Ascending aorta (tissue), 2 donors: ENCODE measurements around the gene TRAPPC3L. TPM values are rescaled to one million over a fixed set of nuclear protein-coding genes. Genes with fewer than 3 reads are reported as not detected.

Source experiments
- DNase-seq, 2 donors: peaks; one replicate each; pipeline ENCODE4 v3.0.0-alpha.2; 2019; ENCODE audit warnings: low spot score in 2 of 2
- H3K27ac ChIP-seq, 2 donors: fragments of 200-600 bp; sonication (generic); one replicate each; pipeline ENCODE4 v1.5.1; 2016 to 2017; ENCODE audit warnings: mild to moderate bottlenecking in 1 of 2
- H3K27me3 ChIP-seq: fragments of 200-600 bp; sonication (generic); one replicate; pipeline ENCODE4 v1.5.1; 2017
- H3K36me3 ChIP-seq, 2 donors: fragments of 200-600 bp; sonication (generic); one replicate each; pipeline ENCODE4 v1.5.1; 2016
- H3K4me1 ChIP-seq, 2 donors: fragments of 200-600 bp; sonication (generic); one replicate each; pipeline ENCODE4 v1.5.1; 2016 to 2017; ENCODE audit warnings: mild to moderate bottlenecking in 1 of 2
- H3K4me3 ChIP-seq, 2 donors: fragments of 200-600 bp; sonication (generic); one replicate each; pipeline ENCODE4 v1.5.1; 2016 to 2017; ENCODE audit warnings: mild to moderate bottlenecking in 1 of 2
- H3K9me3 ChIP-seq, 2 donors: fragments of 200-600 bp; sonication (generic); one replicate each; pipeline ENCODE4 v1.5.1; 2016
- intact Hi-C: fragments of 100-400 bp; cut with DNase I; formaldehyde crosslinking; loops from one replicate; pipeline ENCODE4 v1.15.1; 2023
- total RNA-seq: library from RNA; depleted of rRNA; stranded (reverse); fragments of >200 nt; gene quantifications from one replicate; pipeline ENCODE4 v1.1.0, GENCODE V29; 2016
- TF ChIP-seq, protein P1 (sequence below), 3 experiments: fragments of 200-600 bp in 2 of 3; fragments of 450-650 bp in 1 of 3; sonication (generic) in 2 of 3; IDR thresholded peaks; one replicate each; pipeline ENCODE4 v1.5.1; 2016 to 2019; ENCODE audit warnings: antibody characterized with exemption in 3 of 3, mild to moderate bottlenecking in 1 of 3, moderate library complexity in 1 of 3

TRAPPC3L gene
- total RNA-seq, 1 donor from 2014 or later = not detected

DNA sequence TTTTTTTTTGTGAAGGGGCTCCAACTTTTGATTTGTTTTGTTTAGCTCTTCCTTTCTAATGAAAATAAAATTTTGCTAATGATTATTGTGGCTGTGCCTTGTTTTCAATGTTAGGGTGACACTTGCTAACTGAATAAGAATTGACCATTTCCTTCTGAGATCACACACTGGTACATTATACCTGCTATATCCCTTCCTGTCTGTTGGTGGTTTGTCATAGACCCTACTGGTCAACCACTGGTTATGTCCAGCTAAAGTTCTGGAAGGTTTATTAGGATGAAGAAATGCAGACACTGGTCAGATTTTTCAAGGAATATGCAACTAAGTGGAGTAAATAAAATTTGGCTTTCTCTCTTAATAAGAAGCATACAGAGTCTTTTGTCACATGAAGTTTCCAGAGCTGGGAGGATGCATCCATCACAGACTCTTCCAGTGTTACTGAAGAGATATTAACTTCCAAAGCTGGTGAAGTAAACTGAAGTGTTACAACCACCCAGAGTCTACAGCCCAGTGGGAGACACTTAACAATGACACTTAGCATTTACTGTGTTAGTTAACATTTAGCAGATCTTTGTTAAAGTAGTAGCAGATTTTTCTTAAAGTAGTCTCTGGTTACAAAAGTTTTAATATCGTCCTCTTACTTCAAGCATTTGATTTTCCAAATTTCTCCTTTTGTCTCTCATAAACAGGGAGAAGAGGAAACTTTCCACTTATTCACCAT lies 53.7 kb downstream of the TRAPPC3L start:
- Histone ChIP-seq H3K4me3 (no peak overlapping the region), H3K9me3 (no peaks in the 10 kb centered on the region), H3K36me3 (no peaks in the 10 kb centered on the region), H3K27me3 (no peaks in the 10 kb centered on the region), H3K4me1 (no peaks in the 10 kb centered on the region), H3K27ac (no peak overlapping the region)
- TF ChIP-seq, protein P1, sequence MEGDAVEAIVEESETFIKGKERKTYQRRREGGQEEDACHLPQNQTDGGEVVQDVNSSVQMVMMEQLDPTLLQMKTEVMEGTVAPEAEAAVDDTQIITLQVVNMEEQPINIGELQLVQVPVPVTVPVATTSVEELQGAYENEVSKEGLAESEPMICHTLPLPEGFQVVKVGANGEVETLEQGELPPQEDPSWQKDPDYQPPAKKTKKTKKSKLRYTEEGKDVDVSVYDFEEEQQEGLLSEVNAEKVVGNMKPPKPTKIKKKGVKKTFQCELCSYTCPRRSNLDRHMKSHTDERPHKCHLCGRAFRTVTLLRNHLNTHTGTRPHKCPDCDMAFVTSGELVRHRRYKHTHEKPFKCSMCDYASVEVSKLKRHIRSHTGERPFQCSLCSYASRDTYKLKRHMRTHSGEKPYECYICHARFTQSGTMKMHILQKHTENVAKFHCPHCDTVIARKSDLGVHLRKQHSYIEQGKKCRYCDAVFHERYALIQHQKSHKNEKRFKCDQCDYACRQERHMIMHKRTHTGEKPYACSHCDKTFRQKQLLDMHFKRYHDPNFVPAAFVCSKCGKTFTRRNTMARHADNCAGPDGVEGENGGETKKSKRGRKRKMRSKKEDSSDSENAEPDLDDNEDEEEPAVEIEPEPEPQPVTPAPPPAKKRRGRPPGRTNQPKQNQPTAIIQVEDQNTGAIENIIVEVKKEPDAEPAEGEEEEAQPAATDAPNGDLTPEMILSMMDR (IDR thresholded peaks at IDR 0.05) = no peak
- intact Hi-C loops = no loop called here
- no peak for DNase-seq

DNA sequence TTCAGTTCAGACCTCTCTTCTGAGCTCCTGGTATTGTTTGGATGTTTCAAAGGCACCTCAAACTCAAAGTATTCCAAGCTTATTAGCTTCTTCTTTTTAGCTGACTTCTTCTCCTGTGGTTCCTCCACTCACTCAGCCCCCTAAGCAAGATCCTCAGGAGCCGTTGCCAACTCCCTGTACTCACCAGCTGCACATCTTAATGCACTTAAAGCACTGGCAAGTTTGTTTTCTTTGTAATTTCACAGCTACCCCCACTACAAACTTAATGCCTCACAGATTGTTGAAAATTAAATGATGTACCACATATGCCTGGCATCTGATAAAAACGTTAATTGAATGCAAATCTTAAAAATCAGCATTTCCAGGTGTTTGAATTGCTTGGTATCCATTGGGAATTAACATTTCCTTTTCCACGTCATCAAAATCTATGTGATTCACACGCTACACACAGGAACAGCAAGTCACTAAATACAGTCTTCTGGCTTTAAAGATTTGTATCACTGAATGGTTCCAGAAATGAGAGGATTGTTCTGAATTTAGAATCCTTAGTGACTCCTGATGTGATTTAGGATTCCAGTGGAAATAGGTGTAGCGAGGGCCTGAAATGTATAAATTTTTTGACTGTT lies 59.8 kb downstream of the TRAPPC3L start:
- TF ChIP-seq, protein P1 (IDR thresholded peaks at IDR 0.05) = no peak
- no peaks in the 10 kb centered on the region for H3K27me3 ChIP-seq
- intact Hi-C loops = no loop called here
- DNase-seq = no peak
- H3K4me3 ChIP-seq = no peak overlapping the region
- no peaks in the 10 kb centered on the region for H3K36me3 ChIP-seq
- H3K9me3 ChIP-seq = no peaks in the 10 kb centered on the region
- no peak overlapping the region for H3K27ac ChIP-seq
- no peaks in the 10 kb centered on the region for H3K4me1 ChIP-seq

DNA sequence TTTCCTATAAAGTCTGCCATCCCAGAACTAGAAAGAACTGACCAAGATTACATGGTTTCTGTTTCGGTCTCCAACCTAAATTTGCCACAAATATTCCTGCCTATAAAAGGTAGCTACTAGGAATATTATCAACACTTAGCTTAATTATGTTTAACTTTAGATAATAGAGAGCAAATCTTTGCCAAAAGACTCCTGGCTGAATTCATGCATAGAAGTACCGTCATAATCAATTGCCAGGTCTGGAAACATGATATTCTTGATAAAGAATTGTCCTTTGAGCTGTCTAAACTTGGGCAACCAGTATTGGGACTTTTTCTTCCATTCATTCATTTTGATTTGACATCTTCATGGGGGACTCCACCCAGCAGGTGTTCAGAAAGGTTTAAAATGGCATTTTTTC lies 61.9 kb downstream of the TRAPPC3L start:
- intact Hi-C loops = no loop called here
- no peak overlapping the region for H3K27ac ChIP-seq
- no peaks in the 10 kb centered on the region for H3K4me1 ChIP-seq
- no peak overlapping the region for H3K4me3 ChIP-seq
- TF ChIP-seq, protein P1 (IDR thresholded peaks at IDR 0.05) = no peak
- DNase-seq = no peak
- no peaks in the 10 kb centered on the region for H3K27me3 ChIP-seq
- no peaks in the 10 kb centered on the region for H3K9me3 ChIP-seq
- no peaks in the 10 kb centered on the region for H3K36me3 ChIP-seq

DNA sequence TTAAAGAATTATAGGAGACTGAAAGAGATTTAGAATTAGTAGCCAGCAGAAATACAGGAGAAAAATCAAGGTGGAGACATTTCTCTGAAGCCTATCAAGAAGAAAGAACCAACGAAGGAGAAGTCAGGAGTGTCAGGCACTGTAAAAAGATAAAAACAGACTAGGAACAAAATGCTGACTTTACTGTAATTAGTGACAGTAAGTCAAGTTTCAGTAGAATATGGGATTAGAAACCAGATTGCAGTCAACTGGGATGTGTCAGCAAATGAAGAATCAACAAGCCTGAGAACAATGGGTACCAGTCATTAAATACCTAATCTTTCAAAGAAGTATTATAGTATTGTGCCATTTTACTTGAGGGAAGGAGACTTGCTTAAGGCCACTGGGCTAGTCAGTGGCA lies 62.7 kb downstream of the TRAPPC3L start:
- H3K36me3 ChIP-seq = no peaks in the 10 kb centered on the region
- no peak for DNase-seq
- H3K4me1 ChIP-seq = no peaks in the 10 kb centered on the region
- intact Hi-C loops = no loop called here
- no peak overlapping the region for H3K4me3 ChIP-seq
- no peaks in the 10 kb centered on the region for H3K9me3 ChIP-seq
- TF ChIP-seq, protein P1 (IDR thresholded peaks at IDR 0.05) = no peak
- H3K27ac ChIP-seq = no peak overlapping the region
- H3K27me3 ChIP-seq = no peaks in the 10 kb centered on the region

DNA sequence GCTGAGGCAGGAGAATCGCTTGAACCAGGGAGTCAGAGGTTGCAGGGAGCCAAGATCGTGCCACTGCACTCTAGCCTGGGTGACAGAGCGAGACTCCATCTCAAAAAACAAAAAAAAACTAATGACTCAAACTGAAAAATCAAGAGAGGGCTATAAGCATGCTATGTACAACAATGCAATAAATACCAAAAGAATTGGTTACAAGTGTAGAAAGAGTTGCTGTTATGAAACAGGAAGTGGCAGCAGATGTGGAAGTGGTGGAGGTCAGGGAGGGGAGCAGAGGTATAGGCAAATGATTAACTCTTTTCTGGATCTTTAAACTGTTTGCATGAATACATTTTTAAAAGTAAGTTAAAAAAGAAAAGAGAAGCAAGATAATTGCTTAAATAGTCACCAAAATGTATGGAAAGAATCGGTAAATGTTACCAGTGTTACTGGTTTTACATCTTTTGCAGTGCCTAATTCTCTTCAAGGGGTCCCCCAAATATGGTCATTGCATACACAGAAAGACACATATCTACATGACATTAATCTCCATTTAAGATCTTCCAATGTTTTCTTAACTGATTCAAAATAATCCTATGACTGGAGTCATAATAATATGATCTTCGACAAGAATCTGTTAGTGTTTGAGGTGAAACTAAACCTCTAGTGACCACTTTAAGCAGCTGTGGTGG lies 69.3 kb downstream of the TRAPPC3L start:
- Histone ChIP-seq H3K27me3 (no peaks in the 10 kb centered on the region), H3K4me1 (no peaks in the 10 kb centered on the region), H3K36me3 (no peaks in the 10 kb centered on the region), H3K9me3 (no peaks in the 10 kb centered on the region), H3K4me3 (no peak overlapping the region), H3K27ac (no peak overlapping the region)
- TF ChIP-seq, protein P1 (IDR thresholded peaks at IDR 0.05) = no peak
- DNase-seq = no peak
- intact Hi-C loops = no loop called here
